B cell (primary cell): ENCODE results near the gene IGF2BP1.

Source experiments
- CTCF ChIP-seq: fragments of 200-600 bp; IDR thresholded peaks from one replicate; pipeline ENCODE4 v1.8.0; 2022; ENCODE audit warnings: antibody characterized with exemption, mild to moderate bottlenecking
- EZH2 ChIP-seq: IDR thresholded peaks from 2 replicates; pipeline ENCODE4 v1.6.1; 2012; ENCODE audit warnings: borderline replicate concordance, low read depth, mild to moderate bottlenecking, moderate library complexity, low read length; ENCODE audit not compliant: insufficient read depth, poor library complexity, severe bottlenecking

- no peak for TF ChIP-seq CTCF
- no peak for TF ChIP-seq EZH2
Observed at GRCh38 chr17:48952904-48953303, 44.3 kb upstream of the IGF2BP1 start.
